LNCaP clone FGC (cell line): ENCODE measurements around the gene WRAP53.

Experiments used
- DNase-seq: peaks from one replicate; pipeline ENCODE4 v3.0.0-alpha.2; 2011; ENCODE audit warnings: low read depth
- H3K4me3 ChIP-seq: 2 replicates; pipeline ENCODE4 v1.5.1; 2011; ENCODE audit warnings: mild to moderate bottlenecking, low read depth, low read length, control low read depth
- TF ChIP-seq, protein P1 (sequence below): IDR thresholded peaks from 2 replicates; pipeline ENCODE4 v1.5.1; 2012; ENCODE audit warnings: mild to moderate bottlenecking; ENCODE audit not compliant: control insufficient read depth, insufficient read depth; ENCODE audit errors: extremely low read depth

The WRAP53 gene

DNA sequence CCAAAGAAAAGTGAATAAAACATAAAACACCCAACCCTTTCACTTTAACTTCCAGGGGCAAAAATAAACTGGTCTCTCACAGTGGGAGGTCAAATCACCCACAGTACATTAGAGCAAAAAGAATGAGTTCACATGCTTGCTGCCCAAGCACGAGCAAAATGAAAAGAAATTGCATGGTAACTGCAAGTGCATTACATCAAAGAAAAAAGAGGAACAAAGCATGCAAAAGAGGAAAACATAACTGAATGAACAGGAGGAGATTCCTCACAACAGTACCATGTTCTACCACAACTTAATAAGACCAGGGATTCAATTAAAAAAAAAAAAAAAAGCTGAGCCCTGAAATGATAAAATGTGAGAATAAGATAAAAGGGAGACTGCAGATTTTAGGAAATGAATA lies 41.5 kb downstream of the WRAP53 start:
- H3K4me3 ChIP-seq: no peak overlapping the region
- DNase-seq: no peak
- TF ChIP-seq, protein P1, sequence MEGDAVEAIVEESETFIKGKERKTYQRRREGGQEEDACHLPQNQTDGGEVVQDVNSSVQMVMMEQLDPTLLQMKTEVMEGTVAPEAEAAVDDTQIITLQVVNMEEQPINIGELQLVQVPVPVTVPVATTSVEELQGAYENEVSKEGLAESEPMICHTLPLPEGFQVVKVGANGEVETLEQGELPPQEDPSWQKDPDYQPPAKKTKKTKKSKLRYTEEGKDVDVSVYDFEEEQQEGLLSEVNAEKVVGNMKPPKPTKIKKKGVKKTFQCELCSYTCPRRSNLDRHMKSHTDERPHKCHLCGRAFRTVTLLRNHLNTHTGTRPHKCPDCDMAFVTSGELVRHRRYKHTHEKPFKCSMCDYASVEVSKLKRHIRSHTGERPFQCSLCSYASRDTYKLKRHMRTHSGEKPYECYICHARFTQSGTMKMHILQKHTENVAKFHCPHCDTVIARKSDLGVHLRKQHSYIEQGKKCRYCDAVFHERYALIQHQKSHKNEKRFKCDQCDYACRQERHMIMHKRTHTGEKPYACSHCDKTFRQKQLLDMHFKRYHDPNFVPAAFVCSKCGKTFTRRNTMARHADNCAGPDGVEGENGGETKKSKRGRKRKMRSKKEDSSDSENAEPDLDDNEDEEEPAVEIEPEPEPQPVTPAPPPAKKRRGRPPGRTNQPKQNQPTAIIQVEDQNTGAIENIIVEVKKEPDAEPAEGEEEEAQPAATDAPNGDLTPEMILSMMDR: no peak

DNA sequence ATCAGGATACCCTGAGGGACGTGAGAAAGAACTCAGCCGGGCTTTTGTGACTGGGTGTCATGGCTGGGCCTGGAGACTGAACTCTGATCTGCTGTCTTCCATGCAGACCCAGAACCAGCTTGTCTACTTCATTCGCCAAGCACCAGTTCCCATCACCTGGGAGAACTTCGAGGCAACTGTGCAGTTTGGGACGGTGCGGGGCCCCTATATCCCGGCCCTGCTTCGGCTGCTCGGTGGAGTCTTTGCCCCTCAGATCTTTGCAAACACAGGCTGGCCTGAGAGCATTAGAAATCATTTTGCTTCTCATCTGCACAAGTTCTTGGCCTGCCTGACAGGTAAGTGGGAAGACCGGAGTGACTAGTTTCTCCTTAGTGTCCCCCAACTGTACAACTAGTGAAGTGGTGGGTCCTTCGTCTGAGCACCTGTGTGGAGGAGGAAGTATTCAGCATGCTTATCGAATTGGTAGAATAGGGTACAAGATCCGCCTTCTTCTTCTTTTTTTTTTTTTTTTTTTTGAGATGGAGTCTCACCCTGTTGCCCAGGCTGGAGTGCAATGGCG lies 44.8 kb downstream of the WRAP53 start:
- no peak overlapping the region for H3K4me3 ChIP-seq
- no peak for DNase-seq
- TF ChIP-seq, protein P1: no peak

DNA sequence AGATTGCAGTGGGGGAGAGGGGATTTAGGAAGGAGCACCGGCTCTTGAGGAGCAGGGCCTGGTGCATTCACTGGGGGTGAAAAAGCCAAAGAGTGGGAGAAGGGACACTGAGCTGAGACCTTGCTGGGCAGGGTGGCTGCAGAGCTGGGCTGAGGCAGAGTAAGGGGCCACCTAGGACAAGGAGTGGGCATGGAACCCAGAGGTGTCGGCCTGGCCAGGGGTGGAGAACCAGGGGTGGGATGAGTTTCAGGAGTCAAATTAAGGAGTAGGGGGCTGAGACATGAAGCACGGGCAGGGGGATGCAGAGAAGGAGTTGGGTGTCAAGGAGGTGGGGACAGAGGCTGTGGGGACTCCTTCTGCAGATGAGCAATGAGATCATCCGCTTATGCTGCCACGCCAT lies 49.3 kb downstream of the WRAP53 start:
- no peak overlapping the region for H3K4me3 ChIP-seq
- DNase-seq: no peak
- TF ChIP-seq, protein P1: no peak

DNA sequence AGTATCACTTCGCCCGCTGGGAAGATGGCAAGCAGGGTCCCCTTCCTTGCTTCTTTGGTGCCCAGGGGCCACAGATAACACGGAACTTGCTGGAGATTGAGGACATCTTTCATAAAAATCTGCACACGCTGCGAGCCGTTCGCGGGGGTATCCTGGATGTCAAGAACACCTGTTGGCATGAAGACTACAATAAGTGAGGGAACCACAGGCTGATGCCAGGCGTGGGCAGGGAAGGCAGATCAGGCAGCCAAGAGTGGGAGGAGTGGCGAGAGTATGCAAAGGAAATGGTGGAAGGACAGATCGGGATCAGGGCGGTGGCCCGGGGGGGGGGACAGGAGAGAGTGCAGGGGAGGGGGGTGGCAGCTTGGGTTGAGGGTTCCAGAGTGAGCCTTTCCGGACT lies 51.5 kb downstream of the WRAP53 start:
- TF ChIP-seq, protein P1: no peak
- DNase-seq: no peak
- H3K4me3 ChIP-seq: no peak overlapping the region

DNA sequence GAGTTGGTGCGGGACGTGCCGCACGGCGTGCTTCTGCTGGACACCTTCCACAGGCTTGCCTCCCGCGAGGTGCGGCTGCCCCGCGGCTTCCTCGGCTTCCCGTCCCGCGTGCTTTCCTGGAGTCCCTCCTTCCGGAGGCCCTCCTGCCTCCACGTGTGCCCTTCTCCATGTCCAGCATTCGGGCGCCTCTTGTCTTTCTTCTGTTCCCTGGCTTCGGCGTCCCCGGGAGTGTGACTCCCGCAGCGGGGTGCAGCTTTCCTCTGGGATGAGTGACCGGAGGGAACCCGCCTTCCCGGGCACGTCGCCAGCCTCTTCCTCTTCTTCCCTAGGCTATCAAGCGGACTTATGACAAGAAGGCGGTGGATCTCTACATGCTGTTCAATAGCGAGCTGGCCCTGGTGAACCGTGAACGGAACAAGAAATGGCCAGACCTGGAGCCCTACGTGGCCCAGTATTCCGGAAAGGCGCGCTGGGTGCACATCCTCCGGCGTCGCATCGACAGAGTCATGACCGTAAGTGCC lies 52.3 kb downstream of the WRAP53 start:
- TF ChIP-seq, protein P1: no peak
- DNase-seq: no peak
- H3K4me3 ChIP-seq: no peak overlapping the region

DNA sequence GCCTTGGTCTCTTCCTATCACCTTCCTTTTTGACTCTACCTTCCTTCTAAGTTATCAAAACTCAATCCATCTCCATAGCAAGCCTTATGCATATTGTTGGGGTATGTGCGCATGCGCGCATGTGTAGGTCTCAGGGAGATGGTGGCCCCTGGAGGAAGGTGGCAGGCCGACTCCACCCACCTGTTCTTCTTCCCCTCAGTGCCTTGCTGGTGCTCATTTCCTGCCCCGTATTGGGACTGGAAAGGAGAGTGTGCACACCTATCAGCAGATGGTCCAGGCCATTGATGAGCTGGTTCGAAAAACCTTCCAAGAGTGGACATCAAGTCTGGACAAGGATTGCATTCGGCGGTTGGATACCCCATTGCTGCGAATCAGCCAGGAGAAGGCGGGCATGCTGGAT lies 54.5 kb downstream of the WRAP53 start:
- TF ChIP-seq, protein P1: no peak

DNA sequence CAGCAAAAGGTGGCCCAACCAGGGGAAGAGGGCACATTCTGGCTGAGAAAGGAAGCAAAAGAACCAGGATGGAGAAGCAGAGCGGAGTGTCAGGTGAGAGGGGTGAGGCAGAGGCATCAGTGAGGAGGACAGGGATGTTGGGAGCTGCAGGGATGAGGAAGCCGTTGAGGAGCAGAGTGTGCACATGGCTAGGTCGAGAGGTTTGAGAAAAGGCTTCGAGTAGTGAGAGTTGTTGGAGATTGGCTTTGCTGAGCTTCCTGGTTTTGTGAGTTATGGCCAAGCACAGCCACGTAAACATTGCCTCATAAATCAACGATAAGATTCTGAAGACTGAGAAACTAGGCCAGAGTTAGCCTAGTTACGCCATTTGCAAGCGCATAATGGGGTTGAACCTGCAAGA lies 56.1 kb downstream of the WRAP53 start:
- TF ChIP-seq, protein P1: no peak
- DNase-seq: no peak
- no peak overlapping the region for H3K4me3 ChIP-seq

More for the DNA sequence above, 54.5 kb downstream of the WRAP53 start:
- no peak overlapping the region for H3K4me3 ChIP-seq
- no peak for DNase-seq
